ENCODE results near the gene PCBP3.

DNA sequence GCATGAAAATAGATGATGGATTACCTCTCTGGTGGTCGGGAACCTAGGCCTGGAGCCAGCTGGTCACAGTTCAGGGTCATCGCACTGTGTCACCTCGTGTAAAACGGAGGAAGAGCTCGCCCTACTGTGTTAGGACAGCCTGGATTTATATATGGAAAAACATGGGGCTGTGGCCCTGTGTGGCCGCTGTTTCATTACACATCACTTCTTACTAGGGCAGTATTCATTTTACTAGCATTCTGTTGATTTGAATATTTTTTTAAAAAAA is 233.6 kb downstream of the PCBP3 start:
- TF ChIP-seq CTCF (IDR thresholded peaks at IDR 0.05; ENCODE audit: extremely low read depth in 1 of 2, insufficient read depth in 1 of 2, low read depth in 1 of 2, low read length in 2 of 2) (no peak), EZH2 (IDR thresholded peaks at IDR 0.05; ENCODE audit: borderline replicate concordance, low read depth, low read length, severe bottlenecking) (no peak), GATA2 (IDR thresholded peaks at IDR 0.05; ENCODE audit: insufficient read depth, insufficient read length, low read depth, low read length) (no peak), POLR2AphosphoS5 (IDR thresholded peaks at IDR 0.05; ENCODE audit: insufficient read depth, low read depth, low read length) (no peak), FOS (IDR thresholded peaks at IDR 0.05; ENCODE audit: borderline replicate concordance, insufficient read depth, low read length) (no peak), POLR2A (IDR thresholded peaks at IDR 0.05; ENCODE audit: low read depth, low read length) (no peak), MYC (IDR thresholded peaks at IDR 0.05; ENCODE audit: low read depth, low read length) (no peak)
- TF ChIP-seq, protein P1, sequence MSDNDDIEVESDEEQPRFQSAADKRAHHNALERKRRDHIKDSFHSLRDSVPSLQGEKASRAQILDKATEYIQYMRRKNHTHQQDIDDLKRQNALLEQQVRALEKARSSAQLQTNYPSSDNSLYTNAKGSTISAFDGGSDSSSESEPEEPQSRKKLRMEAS (IDR thresholded peaks at IDR 0.05; ENCODE audit: insufficient read depth, insufficient read length), result no peak

Data from endothelial cell of umbilical vein (primary cell).